Right lobe of liver (tissue), 4 donors: ENCODE data around the gene ENO1.

Experiments used
- POLR2A ChIP-seq: fragments of 450-650 bp; IDR thresholded peaks from one replicate; pipeline ENCODE4 v1.6.1; 2017; ENCODE audit warnings: antibody characterized with exemption, mild to moderate bottlenecking
- TF ChIP-seq, protein P1 (sequence below), 4 donors: fragments of 200-600 bp in 3 of 4; fragments of 450-650 bp in 1 of 4; IDR thresholded peaks; one replicate each; pipeline versions ENCODE4 v1.5.1 to v1.8.0; 2016 to 2022; ENCODE audit warnings: antibody characterized with exemption in 4 of 4, mild to moderate bottlenecking in 2 of 4
- donor health status: DM: no; HTN: no; CAD: no.
- donor health status: DM: no; HTN: no; CAD: no.
- donor health status: DM: no; HTN: yes; CAD: no.

- no peak for TF ChIP-seq POLR2A
- TF ChIP-seq, protein P1, sequence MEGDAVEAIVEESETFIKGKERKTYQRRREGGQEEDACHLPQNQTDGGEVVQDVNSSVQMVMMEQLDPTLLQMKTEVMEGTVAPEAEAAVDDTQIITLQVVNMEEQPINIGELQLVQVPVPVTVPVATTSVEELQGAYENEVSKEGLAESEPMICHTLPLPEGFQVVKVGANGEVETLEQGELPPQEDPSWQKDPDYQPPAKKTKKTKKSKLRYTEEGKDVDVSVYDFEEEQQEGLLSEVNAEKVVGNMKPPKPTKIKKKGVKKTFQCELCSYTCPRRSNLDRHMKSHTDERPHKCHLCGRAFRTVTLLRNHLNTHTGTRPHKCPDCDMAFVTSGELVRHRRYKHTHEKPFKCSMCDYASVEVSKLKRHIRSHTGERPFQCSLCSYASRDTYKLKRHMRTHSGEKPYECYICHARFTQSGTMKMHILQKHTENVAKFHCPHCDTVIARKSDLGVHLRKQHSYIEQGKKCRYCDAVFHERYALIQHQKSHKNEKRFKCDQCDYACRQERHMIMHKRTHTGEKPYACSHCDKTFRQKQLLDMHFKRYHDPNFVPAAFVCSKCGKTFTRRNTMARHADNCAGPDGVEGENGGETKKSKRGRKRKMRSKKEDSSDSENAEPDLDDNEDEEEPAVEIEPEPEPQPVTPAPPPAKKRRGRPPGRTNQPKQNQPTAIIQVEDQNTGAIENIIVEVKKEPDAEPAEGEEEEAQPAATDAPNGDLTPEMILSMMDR (IDR thresholded peaks at IDR 0.05): no peak
Measured at GRCh38 chr1:8864713-8865344, 13.7 kb downstream of the ENO1 start.
